Cardiac fibroblast (primary cell): ENCODE results near the gene NAA40.
A peak's percentile ranks its signal among the peaks of the same experiment; 100 is the strongest.

ENCODE experiments used
- DNase-seq, 2 donors: peaks; one replicate each; pipeline versions ENCODE4 v3.0.0 to v3.0.0-alpha.2; 2010; ENCODE audit warnings: low read depth in 2 of 2
- H3K4me3 ChIP-seq, 2 donors: replicated peaks in 1 of 2; 1 replicate in 1 of 2; 2 replicates in 1 of 2; pipeline ENCODE4 v1.5.1; 2011; ENCODE audit warnings: low read depth in 2 of 2, low read length in 2 of 2, mild to moderate bottlenecking in 2 of 2, moderate library complexity in 1 of 2
- CTCF ChIP-seq: IDR thresholded peaks from one replicate; pipeline ENCODE4 v1.5.1; 2011; ENCODE audit warnings: low read depth, mild to moderate bottlenecking, low read length, inconsistent platforms

The NAA40 gene

GRCh38 chr11:63986156-63986931, 47.5 kb downstream of the NAA40 start, which contains the start of gene OTUB1:
OTUB1 (plus strand) TSS chr11:63986438; CDS start chr11:63986457, 19 bp downstream.
- peak within 1 kb of the TSS; percentile 98 to 99 for H3K4me3 ChIP-seq
- peak; percentile 89 to 92 for DNase-seq
- TF ChIP-seq CTCF: no peak

- TF ChIP-seq CTCF: no peak
- peak overlapping the region; percentile 98 to 99 for H3K4me3 ChIP-seq
- no peak for DNase-seq
Observed at GRCh38 chr11:63986932-63987513, 48.2 kb downstream of the NAA40 start.

DNA sequence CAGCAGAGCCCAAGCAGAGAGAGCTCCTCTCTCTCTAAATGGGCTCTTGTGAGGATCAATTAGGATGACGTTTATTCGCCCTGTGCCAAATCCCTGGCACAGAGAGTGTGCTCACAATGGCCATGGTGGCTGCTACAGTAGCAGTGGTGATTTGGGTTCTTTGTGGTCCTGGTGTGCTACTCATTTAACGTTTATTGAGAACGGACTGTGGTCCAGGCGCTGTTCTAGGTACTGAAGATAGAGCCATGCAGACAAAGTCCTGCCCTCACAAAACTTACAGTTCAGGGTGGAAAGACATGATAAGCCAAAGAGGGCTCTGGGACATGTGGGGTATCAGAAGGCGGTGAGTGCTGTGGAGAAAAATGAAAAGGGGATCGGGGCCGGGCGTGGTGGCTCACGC, 52.8 kb downstream of the NAA40 start:
- no peak for TF ChIP-seq CTCF
- DNase-seq: no peak
- no peak overlapping the region for H3K4me3 ChIP-seq

DNA sequence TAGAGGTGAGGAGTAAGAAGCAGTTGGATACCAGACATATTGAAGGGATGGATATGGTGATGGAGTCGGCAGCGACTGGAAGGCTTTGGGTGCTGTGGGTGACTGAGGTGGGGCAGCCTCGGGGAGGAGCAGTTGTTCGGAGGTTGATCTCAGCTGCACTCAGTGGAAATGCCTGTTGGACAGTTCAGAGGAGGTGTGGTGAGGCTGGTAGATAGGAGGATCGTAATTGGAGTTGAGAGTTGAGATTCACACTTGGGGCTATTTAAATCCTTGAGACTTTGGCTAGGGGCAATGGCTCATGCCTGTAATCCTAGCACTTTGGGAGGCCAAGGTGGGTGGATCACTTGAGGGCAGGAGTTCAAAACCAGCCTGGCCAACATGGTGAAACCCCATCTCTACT, 54.3 kb downstream of the NAA40 start:
- H3K4me3 ChIP-seq: no peak overlapping the region
- no peak for TF ChIP-seq CTCF
- no peak for DNase-seq

DNA sequence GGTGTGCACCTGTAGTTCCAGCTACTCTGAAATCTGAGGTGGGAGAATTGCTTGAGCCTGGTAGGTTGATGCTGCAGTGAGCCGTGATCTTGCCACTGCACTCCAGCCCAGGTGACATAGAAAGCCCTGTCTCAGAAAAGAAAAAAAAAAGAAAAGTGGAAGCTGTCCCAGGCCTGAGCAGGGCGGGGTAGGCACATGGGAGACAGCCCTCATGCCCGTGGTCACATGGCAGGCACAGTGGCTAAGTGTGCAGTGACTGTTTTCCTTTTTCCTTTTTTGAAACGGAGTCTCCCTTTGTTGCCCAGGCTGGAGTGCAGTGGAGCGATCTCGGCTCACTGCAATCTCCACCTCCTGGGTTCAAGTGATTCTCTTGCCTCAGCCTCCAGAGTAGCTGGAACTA, 55.2 kb downstream of the NAA40 start:
- no peak overlapping the region for H3K4me3 ChIP-seq
- no peak for TF ChIP-seq CTCF
- no peak for DNase-seq

DNA sequence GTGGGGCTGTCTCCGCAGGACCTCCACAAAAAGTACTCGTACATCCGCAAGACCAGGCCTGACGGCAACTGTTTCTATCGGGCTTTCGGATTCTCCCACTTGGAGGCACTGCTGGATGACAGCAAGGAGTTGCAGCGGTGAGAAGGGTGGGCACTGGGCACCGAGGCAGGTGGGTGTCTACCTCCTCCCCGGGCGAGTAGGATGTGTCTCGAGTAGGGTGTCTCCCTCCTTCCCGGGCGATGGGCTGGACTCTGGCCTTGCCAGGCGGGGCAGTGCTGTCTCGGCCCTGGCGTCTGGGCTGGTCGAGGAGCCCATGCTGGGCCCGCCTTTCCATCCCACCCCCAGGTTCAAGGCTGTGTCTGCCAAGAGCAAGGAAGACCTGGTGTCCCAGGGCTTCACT, 57.7 kb downstream of the NAA40 start:
- H3K4me3 ChIP-seq: no peak overlapping the region
- no peak for DNase-seq
- no peak for TF ChIP-seq CTCF
